PFSK-1 (cell line): ENCODE results near the gene PIP4K2A.

Experiments
- POLR2AphosphoS5 ChIP-seq: IDR thresholded peaks from 2 replicates; pipeline ENCODE4 v1.6.1; 2012; ENCODE audit warnings: low read depth, mild to moderate bottlenecking, control low read depth, low read length, moderate library complexity
- REST ChIP-seq, 2 experiments: IDR thresholded peaks; 2 replicates each; pipeline versions ENCODE4 v1.6.1 to v1.8.0; 2011 to 2012; ENCODE audit warnings: low read depth in 2 of 2, low read length in 2 of 2, control low read depth in 1 of 2, inconsistent platforms in 1 of 2, mild to moderate bottlenecking in 1 of 2, moderate library complexity in 1 of 2; ENCODE audit not compliant: insufficient read depth in 1 of 2
- SIN3A ChIP-seq: IDR thresholded peaks from 2 replicates; pipeline ENCODE4 v1.6.1; 2012; ENCODE audit warnings: mild to moderate bottlenecking, low read length, moderate library complexity, borderline replicate concordance; ENCODE audit not compliant: insufficient read depth
- TAF1 ChIP-seq: IDR thresholded peaks from 2 replicates; pipeline ENCODE4 v1.6.1; 2012; ENCODE audit warnings: low read length, control low read depth, borderline replicate concordance; ENCODE audit not compliant: insufficient read depth

- TF ChIP-seq TAF1 (no peak), REST (IDR thresholded peaks at IDR 0.05; ENCODE audit: insufficient read depth in 1 of 2, low read depth in 2 of 2, low read length in 2 of 2) (no peak), POLR2AphosphoS5 (no peak), SIN3A (no peak)
Measured at GRCh38 chr10:22711373-22711772, 3.0 kb downstream of the PIP4K2A start.
